ENCODE measurements around the gene AKNA. TPM values are rescaled to one million over a fixed set of nuclear protein-coding genes. Genes with fewer than 3 reads are reported as not detected.

Gene AKNA
- total RNA-seq, 1 donor, result 27.9 TPM

DNA sequence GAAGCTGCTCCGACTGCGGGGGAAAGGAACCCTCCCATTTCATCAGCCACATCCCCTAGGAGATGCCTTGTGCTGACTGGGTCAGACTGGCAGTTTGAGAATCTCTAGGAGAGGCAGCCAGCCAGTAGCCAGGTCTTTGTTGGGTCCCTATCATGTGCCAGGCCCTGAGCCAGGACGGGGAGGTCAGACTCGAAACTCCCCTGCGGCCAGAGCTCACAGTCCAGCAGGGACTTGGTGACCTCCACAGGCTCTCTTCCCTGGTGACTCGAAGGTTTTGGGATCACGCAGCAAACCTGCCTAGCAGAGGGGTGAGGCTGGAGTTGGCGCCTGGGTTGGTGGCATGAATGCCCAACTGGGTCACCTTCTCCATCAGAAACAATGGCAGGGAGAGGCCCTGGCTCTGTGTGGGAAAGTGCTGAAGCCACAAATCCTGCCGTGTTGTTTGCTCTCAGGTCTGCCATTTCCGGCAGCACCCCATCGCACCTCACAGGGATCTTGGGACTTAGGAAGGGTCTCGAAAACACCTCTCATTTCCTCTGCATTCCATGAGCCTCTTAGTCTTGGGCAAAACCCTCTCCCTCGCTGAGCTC is 79.3 kb downstream of the AKNA start:
- Histone ChIP-seq H3K36me3 (ENCODE audit: insufficient read depth, low read length) (peaks cover 2% of the 10 kb centered on the region), H3K27ac (ENCODE audit: low read depth, low read length) (no peak overlapping the region), H3K79me2 (ENCODE audit: insufficient read depth, low read length) (no peaks in the 10 kb centered on the region), H2AFZ (ENCODE audit: low read length) (no peak overlapping the region), H3K9me3 (ENCODE audit: low read depth, low read length) (no peaks in the 10 kb centered on the region), H3K4me2 (ENCODE audit: insufficient read depth, low read length) (no peak overlapping the region), H3K4me3 (ENCODE audit: insufficient read depth, low read length) (no peak overlapping the region), H3K27me3 (ENCODE audit: insufficient read depth, low read length) (no peaks in the 10 kb centered on the region), H3K4me1 (ENCODE audit: insufficient read depth, low read length) (peaks cover 5% of the 10 kb centered on the region), H4K20me1 (ENCODE audit: insufficient read depth, low read length) (no peaks in the 10 kb centered on the region)
- TF ChIP-seq, protein P1, sequence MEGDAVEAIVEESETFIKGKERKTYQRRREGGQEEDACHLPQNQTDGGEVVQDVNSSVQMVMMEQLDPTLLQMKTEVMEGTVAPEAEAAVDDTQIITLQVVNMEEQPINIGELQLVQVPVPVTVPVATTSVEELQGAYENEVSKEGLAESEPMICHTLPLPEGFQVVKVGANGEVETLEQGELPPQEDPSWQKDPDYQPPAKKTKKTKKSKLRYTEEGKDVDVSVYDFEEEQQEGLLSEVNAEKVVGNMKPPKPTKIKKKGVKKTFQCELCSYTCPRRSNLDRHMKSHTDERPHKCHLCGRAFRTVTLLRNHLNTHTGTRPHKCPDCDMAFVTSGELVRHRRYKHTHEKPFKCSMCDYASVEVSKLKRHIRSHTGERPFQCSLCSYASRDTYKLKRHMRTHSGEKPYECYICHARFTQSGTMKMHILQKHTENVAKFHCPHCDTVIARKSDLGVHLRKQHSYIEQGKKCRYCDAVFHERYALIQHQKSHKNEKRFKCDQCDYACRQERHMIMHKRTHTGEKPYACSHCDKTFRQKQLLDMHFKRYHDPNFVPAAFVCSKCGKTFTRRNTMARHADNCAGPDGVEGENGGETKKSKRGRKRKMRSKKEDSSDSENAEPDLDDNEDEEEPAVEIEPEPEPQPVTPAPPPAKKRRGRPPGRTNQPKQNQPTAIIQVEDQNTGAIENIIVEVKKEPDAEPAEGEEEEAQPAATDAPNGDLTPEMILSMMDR (IDR thresholded peaks at IDR 0.05; ENCODE audit: extremely low read depth, low read depth, low read length), result no peak
- DNase-seq (ENCODE audit: insufficient read length, low spot score, missing footprints), result no peak

DNA sequence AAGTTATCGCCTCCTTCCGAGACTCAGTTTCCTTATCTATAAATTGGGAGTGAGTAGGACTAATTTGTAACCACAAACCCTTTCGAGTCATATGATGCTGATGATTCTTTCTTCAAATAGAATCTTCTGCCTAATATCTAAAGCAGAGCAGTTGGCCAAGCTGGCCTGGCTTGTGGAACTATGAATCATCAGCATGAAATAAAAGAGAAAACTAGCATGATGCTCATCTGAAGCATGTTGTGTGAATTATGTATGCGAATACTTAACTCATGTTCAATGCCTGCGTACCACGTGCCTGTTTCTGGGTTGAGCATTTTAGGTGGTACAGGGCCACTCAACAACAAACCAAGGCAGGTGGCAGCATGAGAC is 79.9 kb downstream of the AKNA start:
- no peak overlapping the region for H3K4me3 ChIP-seq (ENCODE audit: insufficient read depth, low read length)
- H3K4me1 ChIP-seq (ENCODE audit: insufficient read depth, low read length), result peaks cover 5% of the 10 kb centered on the region
- TF ChIP-seq, protein P1 (IDR thresholded peaks at IDR 0.05; ENCODE audit: extremely low read depth, low read depth, low read length), result no peak
- no peaks in the 10 kb centered on the region for H3K79me2 ChIP-seq (ENCODE audit: insufficient read depth, low read length)
- H3K36me3 ChIP-seq (ENCODE audit: insufficient read depth, low read length), result peaks cover 2% of the 10 kb centered on the region
- H2AFZ ChIP-seq (ENCODE audit: low read length), result no peak overlapping the region
- H3K27ac ChIP-seq (ENCODE audit: low read depth, low read length), result no peak overlapping the region
- H4K20me1 ChIP-seq (ENCODE audit: insufficient read depth, low read length), result no peaks in the 10 kb centered on the region
- no peaks in the 10 kb centered on the region for H3K9me3 ChIP-seq (ENCODE audit: low read depth, low read length)
- DNase-seq (ENCODE audit: insufficient read length, low spot score, missing footprints), result peak; percentile 92
- no peak overlapping the region for H3K4me2 ChIP-seq (ENCODE audit: insufficient read depth, low read length)
- no peaks in the 10 kb centered on the region for H3K27me3 ChIP-seq (ENCODE audit: insufficient read depth, low read length)

DNA sequence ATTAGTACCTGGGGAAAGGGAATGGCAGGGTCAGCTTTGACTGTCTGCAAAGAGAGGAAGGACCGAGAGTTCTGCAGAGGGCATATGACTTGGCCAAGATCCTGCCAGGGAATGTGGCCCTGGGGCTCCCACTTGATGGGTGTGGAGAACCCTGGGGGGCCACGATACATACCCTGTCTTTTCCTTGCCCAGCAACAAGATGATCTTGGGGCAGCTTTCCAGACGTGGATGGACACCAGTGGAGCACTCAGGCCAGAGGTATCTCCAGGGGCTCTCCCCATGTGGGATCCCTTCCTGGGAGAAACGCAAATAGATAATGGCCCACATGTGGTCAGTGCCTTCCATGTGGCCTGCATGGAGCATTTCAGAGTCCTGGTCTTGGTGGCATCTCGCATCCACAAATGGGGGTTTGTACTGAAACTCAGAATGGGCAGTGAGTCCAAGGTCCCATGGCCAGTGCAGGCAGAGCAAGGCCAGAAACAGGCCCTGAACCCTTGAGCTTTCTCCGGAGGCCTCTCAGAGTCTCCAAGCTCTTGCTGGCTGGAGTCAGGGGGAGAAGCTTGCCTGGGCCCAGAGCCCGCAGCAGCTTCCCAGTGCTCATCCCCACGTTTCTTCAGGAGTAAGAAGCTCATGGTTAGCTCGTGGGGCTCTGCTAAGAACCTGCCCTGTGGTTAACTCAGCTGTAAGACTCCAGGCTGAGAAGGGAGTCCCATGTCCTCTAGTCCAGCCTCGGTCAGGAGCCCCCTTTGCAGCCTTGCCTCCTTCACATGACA is 83.2 kb downstream of the AKNA start:
- Histone ChIP-seq H3K36me3 (ENCODE audit: insufficient read depth, low read length) (peaks cover 7% of the 10 kb centered on the region), H3K27me3 (ENCODE audit: insufficient read depth, low read length) (no peaks in the 10 kb centered on the region), H3K4me1 (ENCODE audit: insufficient read depth, low read length) (peaks cover 5% of the 10 kb centered on the region), H4K20me1 (ENCODE audit: insufficient read depth, low read length) (no peaks in the 10 kb centered on the region), H2AFZ (ENCODE audit: low read length) (no peak overlapping the region), H3K4me3 (ENCODE audit: insufficient read depth, low read length) (no peak overlapping the region), H3K9me3 (ENCODE audit: low read depth, low read length) (no peaks in the 10 kb centered on the region), H3K27ac (ENCODE audit: low read depth, low read length) (no peak overlapping the region), H3K4me2 (ENCODE audit: insufficient read depth, low read length) (no peak overlapping the region), H3K79me2 (ENCODE audit: insufficient read depth, low read length) (no peaks in the 10 kb centered on the region)
- TF ChIP-seq, protein P1 (IDR thresholded peaks at IDR 0.05; ENCODE audit: extremely low read depth, low read depth, low read length), result no peak
- no peak for DNase-seq (ENCODE audit: insufficient read length, low spot score, missing footprints)

DNA sequence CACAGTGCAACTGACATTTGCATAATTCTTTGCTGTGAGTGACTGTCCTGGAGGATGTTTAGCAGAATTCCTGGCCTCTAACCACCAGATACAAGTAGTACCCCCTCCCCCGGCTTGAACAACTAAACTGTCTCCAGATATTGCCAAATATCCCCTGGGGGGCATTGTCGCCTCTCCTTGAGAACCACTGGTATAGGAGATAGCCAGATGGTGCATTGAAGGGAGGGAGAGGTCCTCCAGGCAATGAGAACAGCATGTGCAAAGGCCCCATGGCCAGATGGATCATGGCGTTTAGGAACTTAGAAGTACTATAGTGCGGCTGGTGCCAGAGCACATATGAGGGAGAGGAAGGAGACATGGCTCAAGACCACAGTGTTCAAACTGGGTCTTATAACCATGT is 83.8 kb downstream of the AKNA start:
- no peak overlapping the region for H3K27ac ChIP-seq (ENCODE audit: low read depth, low read length)
- H3K36me3 ChIP-seq (ENCODE audit: insufficient read depth, low read length), result peaks cover 4% of the 10 kb centered on the region
- TF ChIP-seq, protein P1 (IDR thresholded peaks at IDR 0.05; ENCODE audit: extremely low read depth, low read depth, low read length), result no peak

More for the DNA sequence above, 83.8 kb downstream of the AKNA start:
- no peaks in the 10 kb centered on the region for H3K79me2 ChIP-seq (ENCODE audit: insufficient read depth, low read length)
- H3K4me1 ChIP-seq (ENCODE audit: insufficient read depth, low read length), result peaks cover 5% of the 10 kb centered on the region
- H3K4me2 ChIP-seq (ENCODE audit: insufficient read depth, low read length), result no peak overlapping the region
- no peak overlapping the region for H3K4me3 ChIP-seq (ENCODE audit: insufficient read depth, low read length)
- H2AFZ ChIP-seq (ENCODE audit: low read length), result no peak overlapping the region
- H4K20me1 ChIP-seq (ENCODE audit: insufficient read depth, low read length), result no peaks in the 10 kb centered on the region
- H3K9me3 ChIP-seq (ENCODE audit: low read depth, low read length), result no peaks in the 10 kb centered on the region
- DNase-seq (ENCODE audit: insufficient read length, low spot score, missing footprints), result no peak
- no peaks in the 10 kb centered on the region for H3K27me3 ChIP-seq (ENCODE audit: insufficient read depth, low read length)
